ENCODE measurements around the gene NPPC.

Gene NPPC

DNA sequence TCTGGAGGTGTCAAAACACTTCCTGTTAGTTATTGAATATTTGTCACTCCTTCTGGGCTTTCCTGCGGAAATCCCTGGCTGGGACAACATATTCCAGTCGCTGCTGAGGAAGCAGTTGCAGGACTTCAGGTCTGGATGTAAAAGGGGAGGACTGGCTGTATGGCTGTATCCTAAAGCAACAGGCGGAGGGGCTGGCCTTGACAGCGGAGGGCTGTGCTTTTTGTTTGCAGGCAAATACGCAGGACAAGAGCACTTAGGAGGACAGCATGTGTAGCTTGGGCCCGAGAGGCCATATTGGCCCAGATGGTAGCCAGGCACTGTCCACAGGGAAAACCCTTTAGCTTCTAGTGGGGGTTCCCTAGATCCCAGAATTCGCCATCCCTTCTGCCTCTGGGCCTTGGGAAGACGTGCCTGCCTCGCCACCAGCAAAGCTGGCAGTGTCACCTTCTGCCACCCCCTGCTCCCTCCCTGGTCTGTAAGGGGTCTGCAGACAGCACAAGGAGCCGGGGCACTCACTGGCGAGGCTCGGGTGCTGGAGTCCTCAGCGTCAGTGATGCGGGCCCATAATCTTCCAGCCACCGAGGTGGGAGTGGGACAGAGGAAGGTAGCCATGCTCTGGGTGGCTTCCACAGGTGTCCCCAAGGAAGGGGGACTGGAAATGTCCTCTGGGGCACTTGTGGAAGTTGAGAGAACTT, 6.7 kb downstream of the NPPC start:
- CTCF ChIA-PET = interaction anchor here (7.2 to 11.9 kb wide), 4 partner anchors 13 to 404 kb away, joined by 62 to 147 read pairs (median 86); no protein-coding TSS in a partner anchor
- TF ChIP-seq, protein P1, sequence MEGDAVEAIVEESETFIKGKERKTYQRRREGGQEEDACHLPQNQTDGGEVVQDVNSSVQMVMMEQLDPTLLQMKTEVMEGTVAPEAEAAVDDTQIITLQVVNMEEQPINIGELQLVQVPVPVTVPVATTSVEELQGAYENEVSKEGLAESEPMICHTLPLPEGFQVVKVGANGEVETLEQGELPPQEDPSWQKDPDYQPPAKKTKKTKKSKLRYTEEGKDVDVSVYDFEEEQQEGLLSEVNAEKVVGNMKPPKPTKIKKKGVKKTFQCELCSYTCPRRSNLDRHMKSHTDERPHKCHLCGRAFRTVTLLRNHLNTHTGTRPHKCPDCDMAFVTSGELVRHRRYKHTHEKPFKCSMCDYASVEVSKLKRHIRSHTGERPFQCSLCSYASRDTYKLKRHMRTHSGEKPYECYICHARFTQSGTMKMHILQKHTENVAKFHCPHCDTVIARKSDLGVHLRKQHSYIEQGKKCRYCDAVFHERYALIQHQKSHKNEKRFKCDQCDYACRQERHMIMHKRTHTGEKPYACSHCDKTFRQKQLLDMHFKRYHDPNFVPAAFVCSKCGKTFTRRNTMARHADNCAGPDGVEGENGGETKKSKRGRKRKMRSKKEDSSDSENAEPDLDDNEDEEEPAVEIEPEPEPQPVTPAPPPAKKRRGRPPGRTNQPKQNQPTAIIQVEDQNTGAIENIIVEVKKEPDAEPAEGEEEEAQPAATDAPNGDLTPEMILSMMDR (IDR thresholded peaks at IDR 0.05; ENCODE audit: insufficient read depth, low read length, missing control alignments) = no peak
- DNase-seq (ENCODE audit: low read depth, low spot score) = no peak
- POLR2A ChIA-PET = no interaction called here
- no peak overlapping the region for H3K4me3 ChIP-seq (ENCODE audit: low read depth, low read length)

DNA sequence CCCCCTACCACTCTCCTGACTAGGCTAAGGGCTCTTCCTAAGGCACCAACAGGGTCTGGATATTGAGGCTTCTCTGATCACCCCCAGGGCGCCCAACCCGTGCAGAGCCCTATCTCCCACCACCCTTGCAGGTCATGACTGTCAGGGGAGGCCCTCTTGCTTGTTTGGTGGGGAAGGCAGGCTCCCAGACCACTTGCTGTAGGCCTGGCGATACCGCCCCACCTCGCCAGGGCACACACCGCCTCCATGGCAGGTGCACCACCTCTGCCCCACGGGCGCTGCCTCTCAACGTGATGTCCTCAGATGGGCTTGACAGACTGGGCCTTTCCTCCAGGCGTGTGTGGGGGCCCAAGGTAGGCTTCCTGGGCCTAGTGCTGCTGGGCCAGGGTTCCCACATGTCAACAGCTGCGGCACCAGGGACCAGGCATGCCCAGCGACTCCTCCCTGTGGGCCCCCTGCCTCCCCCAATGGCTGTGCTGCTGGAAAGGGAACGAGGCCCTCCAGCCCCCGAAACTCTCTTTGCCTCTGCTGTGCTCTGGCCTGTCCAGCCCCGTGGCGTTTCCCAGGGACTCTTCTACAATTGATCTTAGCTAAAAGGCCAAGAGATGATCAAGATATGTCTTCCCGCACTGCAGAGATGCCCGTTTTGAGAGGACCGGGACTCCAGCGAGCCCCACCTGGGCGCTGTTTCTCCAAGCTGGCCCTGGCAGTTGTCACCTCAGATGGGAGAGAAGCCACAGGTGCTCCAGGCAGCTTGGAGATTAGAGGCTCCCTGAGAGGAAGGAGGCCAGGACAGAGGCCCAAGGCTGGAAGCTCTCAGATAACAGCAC, 7.5 kb downstream of the NPPC start:
- DNase-seq (ENCODE audit: low read depth, low spot score) = no peak
- TF ChIP-seq, protein P1 (IDR thresholded peaks at IDR 0.05; ENCODE audit: insufficient read depth, low read length, missing control alignments) = no peak
- POLR2A ChIA-PET = no interaction called here
- CTCF ChIA-PET = interaction anchor here (2.1 to 8.3 kb wide), 4 partner anchors 12 to 408 kb away, joined by 12 to 147 read pairs (median 63); no protein-coding TSS in a partner anchor
- no peak overlapping the region for H3K4me3 ChIP-seq (ENCODE audit: low read depth, low read length)

- POLR2A ChIA-PET = no interaction called here
- no peak overlapping the region for H3K4me3 ChIP-seq (ENCODE audit: low read depth, low read length)
- TF ChIP-seq, protein P1 (IDR thresholded peaks at IDR 0.05; ENCODE audit: insufficient read depth, low read length, missing control alignments) = no peak
- DNase-seq (ENCODE audit: low read depth, low spot score) = no peak
- CTCF ChIA-PET = interaction anchor here (0.6 to 3.5 kb wide), 10 partner anchors 8 to 525 kb away, joined by 3 to 24 read pairs (median 3); no protein-coding TSS in a partner anchor
Measured at GRCh38 chr2:231917280-231918066, 8.7 kb downstream of the NPPC start.

- TF ChIP-seq, protein P1 (IDR thresholded peaks at IDR 0.05; ENCODE audit: insufficient read depth, low read length, missing control alignments) = no peak
- DNase-seq (ENCODE audit: low read depth, low spot score) = no peak
- POLR2A ChIA-PET = no interaction called here
- CTCF ChIA-PET = interaction anchor here (3.3 kb wide), 1 partner anchor 11 kb away, joined by 13 read pairs; no protein-coding TSS in a partner anchor
- no peak overlapping the region for H3K4me3 ChIP-seq (ENCODE audit: low read depth, low read length)
Measured at GRCh38 chr2:231914077-231914690, 12.0 kb downstream of the NPPC start.

GRCh38 chr2:231911381-231911780, 14.8 kb downstream of the NPPC start:
- POLR2A ChIA-PET = no interaction called here
- CTCF ChIA-PET = interaction anchor here (1.1 to 3.1 kb wide), 7 partner anchors 11 to 528 kb away, joined by 3 to 10 read pairs (median 8); no protein-coding TSS in a partner anchor
- DNase-seq (ENCODE audit: low read depth, low spot score) = no peak
- no peak overlapping the region for H3K4me3 ChIP-seq (ENCODE audit: low read depth, low read length)
- TF ChIP-seq, protein P1 (IDR thresholded peaks at IDR 0.05; ENCODE audit: insufficient read depth, low read length, missing control alignments) = no peak
